Measurements from ENCODE around the gene LRRC56.
A peak's percentile ranks its signal among the peaks of the same experiment; 100 is the strongest.

The LRRC56 gene

DNA sequence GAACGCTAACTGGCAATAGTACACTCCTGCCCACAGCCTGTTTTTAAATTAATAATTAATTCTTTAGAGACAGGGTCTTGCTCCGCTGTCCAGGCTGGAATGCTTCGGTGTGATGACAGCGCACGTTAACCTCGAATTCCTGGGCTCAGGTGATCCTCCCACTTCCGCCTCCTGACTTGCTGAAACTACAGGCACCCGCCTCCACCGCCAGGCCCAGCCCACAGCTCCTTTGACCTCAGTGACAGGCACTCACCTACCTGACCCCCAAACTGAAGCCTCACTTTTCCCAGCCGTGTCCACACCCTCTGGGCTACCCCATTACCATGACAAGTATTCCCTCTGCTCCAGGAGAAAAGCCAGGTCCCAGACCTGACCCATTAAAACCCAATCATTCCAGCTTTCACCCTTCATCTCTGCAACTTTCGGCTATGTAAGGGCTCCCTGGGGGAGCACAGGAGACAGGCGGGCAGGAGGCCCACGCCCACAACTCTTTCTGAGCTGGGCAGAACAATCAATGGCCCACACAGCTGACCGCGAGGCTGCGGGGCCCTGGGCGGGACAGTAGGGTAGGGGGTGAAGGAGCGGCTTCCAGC is 22.5 kb downstream of the LRRC56 start:
- Histone ChIP-seq H3K9me3 (ENCODE audit: control insufficient read depth, low read length) (no peaks in the 10 kb centered on the region), H3K4me1 (ENCODE audit: control insufficient read depth, insufficient read depth, low read length) (no peaks in the 10 kb centered on the region), H3K27me3 (replicated peaks; ENCODE audit: control insufficient read depth, insufficient read depth, low read length) (peaks cover 21% of the 10 kb centered on the region), H3K36me3 (ENCODE audit: control insufficient read depth, insufficient read depth, low read length, severe bottlenecking) (no peaks in the 10 kb centered on the region), H3K4me3 (ENCODE audit: low read length) (peak overlapping the region; percentile 72), H3K9ac (ENCODE audit: low read length) (peak overlapping the region; percentile 14)
- DNase-seq (ENCODE audit: low read depth) = no peak

DNA sequence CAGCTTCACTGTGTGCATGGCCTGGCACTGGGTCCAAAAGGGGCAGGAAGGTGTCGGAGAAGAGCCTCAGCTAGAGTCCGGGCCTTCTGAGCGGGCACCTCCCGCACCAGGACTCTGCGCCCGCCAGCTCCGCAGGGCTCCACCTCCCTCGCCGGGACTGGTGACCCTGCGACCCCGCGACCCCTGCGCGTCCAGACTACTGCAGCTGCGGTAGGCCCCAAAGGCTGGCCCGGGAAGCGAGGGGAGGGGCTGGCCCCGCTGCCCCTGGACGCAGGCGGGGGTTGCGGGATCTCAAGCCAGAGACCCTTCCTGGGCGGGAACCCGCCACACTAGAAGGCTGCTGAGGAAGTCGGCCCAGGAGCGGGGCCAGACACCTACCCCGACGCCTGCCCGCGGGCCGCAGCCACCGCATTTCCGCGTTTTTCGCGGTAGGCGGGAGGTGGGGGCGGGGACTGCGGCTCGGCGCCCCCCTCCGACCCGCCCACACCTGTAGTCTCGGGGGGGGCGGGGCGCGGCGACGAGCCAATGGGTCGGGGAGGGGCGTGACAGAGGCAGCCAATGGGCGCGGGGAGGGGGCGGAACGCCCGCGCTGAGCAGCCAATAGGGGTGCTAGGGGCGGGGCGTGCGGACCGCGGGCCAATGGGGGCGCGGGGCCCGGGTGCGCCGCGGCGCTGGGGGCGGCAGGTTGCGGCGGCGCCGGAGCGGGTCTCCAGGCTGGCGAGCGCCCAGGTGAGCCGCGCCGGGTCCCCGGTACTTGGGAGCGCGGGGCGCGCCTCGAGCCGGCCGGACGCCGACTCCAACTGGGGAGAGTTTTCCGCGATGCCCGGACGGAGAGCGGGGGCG is 23.2 kb downstream of the LRRC56 start, which contains the start of the genes LMNTD2 and RASSF7:
TSS of gene LMNTD2 (minus strand) at position 434 of the 843 bp plus-strand sequence. CDS start at position 412, 22 bp downstream.
TSS of gene RASSF7 (plus strand) at position 666 of the 843 bp plus-strand sequence. CDS start 799 bp downstream, outside the sequence.
- peak within 1 kb of the TSS; percentile 78 for H3K4me3 ChIP-seq (ENCODE audit: low read length)
- DNase-seq (ENCODE audit: low read depth) = peak; percentile 95
- H3K9ac ChIP-seq (ENCODE audit: low read length) = peak within 1 kb of the TSS; percentile 51
- H3K9me3 ChIP-seq (ENCODE audit: control insufficient read depth, low read length) = no peaks in the 10 kb centered on the region
- H3K4me1 ChIP-seq (ENCODE audit: control insufficient read depth, insufficient read depth, low read length) = no peaks in the 10 kb centered on the region
- peaks cover 21% of the 10 kb centered on the region for H3K27me3 ChIP-seq (replicated peaks; ENCODE audit: control insufficient read depth, insufficient read depth, low read length)
- no peaks in the 10 kb centered on the region for H3K36me3 ChIP-seq (ENCODE audit: control insufficient read depth, insufficient read depth, low read length, severe bottlenecking)

DNA sequence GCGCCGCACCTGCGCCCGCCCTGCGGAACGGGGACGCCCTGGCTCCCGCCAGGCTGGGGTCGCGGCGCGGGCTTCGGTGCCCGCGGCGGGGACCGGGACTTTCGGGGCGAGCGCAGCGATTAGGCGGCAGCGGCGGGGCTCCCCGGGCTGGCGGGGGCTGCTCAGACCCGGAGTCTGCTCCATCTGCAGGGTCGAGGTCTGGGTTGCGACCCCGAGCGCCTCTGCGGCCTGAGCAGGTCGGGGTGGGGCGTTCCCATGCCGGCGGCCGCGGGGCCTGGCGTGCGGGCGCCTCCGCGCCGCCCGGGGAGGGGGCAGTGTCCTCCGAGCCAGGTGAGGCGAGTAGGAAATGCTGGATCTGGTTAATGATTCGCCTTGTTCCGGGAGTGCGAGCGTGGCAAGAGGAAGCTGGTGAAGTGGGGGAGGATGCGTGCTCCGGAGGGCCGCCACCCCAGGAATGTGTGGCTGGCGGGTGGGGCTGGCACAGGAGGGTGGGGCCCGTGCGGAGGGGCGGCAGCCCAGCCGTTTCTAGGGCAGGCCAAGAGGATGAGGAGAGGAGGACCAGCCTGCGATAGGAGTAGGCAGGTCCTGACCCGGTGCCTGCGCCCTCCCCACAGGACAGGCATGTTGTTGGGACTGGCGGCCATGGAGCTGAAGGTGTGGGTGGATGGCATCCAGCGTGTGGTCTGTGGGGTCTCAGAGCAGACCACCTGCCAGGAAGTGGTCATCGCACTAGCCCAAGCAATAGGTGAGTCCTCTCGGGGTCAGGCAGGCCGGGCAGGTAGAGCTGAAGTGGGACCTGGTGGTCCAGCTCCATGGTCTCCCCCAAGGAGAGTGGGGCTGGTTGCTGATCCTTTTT is 24.0 kb downstream of the LRRC56 start:
- Histone ChIP-seq H3K9ac (ENCODE audit: low read length) (peak overlapping the region; percentile 51), H3K27me3 (replicated peaks; ENCODE audit: control insufficient read depth, insufficient read depth, low read length) (peaks cover 21% of the 10 kb centered on the region), H3K9me3 (ENCODE audit: control insufficient read depth, low read length) (no peaks in the 10 kb centered on the region), H3K4me3 (ENCODE audit: low read length) (peak overlapping the region; percentile 78), H3K4me1 (ENCODE audit: control insufficient read depth, insufficient read depth, low read length) (no peaks in the 10 kb centered on the region), H3K36me3 (ENCODE audit: control insufficient read depth, insufficient read depth, low read length, severe bottlenecking) (no peaks in the 10 kb centered on the region)
- DNase-seq (ENCODE audit: low read depth) = peak; percentile 52

DNA sequence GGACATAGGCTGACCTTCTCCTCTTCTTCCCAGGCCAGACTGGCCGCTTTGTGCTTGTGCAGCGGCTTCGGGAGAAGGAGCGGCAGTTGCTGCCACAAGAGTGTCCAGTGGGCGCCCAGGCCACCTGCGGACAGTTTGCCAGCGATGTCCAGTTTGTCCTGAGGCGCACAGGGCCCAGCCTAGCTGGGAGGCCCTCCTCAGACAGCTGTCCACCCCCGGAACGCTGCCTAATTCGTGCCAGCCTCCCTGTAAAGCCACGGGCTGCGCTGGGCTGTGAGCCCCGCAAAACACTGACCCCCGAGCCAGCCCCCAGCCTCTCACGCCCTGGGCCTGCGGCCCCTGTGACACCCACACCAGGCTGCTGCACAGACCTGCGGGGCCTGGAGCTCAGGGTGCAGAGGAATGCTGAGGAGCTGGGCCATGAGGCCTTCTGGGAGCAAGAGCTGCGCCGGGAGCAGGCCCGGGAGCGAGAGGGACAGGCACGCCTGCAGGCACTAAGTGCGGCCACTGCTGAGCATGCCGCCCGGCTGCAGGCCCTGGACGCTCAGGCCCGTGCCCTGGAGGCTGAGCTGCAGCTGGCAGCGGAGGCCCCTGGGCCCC is 24.8 kb downstream of the LRRC56 start:
- DNase-seq (ENCODE audit: low read depth) = no peak
- Histone ChIP-seq H3K27me3 (replicated peaks; ENCODE audit: control insufficient read depth, insufficient read depth, low read length) (peaks cover 16% of the 10 kb centered on the region), H3K9me3 (ENCODE audit: control insufficient read depth, low read length) (no peaks in the 10 kb centered on the region), H3K36me3 (ENCODE audit: control insufficient read depth, insufficient read depth, low read length, severe bottlenecking) (no peaks in the 10 kb centered on the region), H3K4me1 (ENCODE audit: control insufficient read depth, insufficient read depth, low read length) (no peaks in the 10 kb centered on the region), H3K4me3 (ENCODE audit: low read length) (no peak overlapping the region), H3K9ac (ENCODE audit: low read length) (no peak overlapping the region)

DNA sequence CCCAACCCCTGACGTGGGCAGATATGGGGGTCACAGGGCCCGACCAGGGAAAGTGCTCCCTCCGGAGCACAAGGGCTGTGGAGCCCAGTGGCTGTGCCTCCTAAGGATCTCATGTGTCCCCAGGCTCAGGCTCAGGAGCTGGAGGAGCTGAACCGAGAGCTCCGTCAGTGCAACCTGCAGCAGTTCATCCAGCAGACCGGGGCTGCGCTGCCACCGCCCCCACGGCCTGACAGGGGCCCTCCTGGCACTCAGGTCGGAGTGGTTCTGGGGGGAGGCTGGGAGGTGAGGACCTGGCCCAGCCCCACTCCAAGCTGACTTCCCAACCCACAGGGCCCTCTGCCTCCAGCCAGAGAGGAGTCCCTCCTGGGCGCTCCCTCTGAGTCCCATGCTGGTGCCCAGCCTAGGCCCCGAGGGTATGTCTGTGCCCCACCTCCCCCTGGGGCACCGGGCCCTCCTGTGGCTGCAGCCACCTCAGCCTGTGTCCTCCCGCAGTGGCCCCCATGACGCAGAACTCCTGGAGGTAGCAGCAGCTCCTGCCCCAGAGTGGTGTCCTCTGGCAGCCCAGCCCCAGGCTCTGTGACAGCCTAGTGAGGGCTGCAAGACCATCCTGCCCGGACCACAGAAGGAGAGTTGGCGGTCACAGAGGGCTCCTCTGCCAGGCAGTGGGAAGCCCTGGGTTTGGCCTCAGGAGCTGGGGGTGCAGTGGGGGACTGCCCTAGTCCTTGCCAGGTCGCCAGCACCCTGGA is 25.9 kb downstream of the LRRC56 start:
- Histone ChIP-seq H3K27me3 (replicated peaks; ENCODE audit: control insufficient read depth, insufficient read depth, low read length) (peaks cover 8% of the 10 kb centered on the region), H3K36me3 (ENCODE audit: control insufficient read depth, insufficient read depth, low read length, severe bottlenecking) (no peaks in the 10 kb centered on the region), H3K4me3 (ENCODE audit: low read length) (no peak overlapping the region), H3K9me3 (ENCODE audit: control insufficient read depth, low read length) (no peaks in the 10 kb centered on the region), H3K9ac (ENCODE audit: low read length) (no peak overlapping the region), H3K4me1 (ENCODE audit: control insufficient read depth, insufficient read depth, low read length) (peaks cover 4% of the 10 kb centered on the region)
- no peak for DNase-seq (ENCODE audit: low read depth)

DNA sequence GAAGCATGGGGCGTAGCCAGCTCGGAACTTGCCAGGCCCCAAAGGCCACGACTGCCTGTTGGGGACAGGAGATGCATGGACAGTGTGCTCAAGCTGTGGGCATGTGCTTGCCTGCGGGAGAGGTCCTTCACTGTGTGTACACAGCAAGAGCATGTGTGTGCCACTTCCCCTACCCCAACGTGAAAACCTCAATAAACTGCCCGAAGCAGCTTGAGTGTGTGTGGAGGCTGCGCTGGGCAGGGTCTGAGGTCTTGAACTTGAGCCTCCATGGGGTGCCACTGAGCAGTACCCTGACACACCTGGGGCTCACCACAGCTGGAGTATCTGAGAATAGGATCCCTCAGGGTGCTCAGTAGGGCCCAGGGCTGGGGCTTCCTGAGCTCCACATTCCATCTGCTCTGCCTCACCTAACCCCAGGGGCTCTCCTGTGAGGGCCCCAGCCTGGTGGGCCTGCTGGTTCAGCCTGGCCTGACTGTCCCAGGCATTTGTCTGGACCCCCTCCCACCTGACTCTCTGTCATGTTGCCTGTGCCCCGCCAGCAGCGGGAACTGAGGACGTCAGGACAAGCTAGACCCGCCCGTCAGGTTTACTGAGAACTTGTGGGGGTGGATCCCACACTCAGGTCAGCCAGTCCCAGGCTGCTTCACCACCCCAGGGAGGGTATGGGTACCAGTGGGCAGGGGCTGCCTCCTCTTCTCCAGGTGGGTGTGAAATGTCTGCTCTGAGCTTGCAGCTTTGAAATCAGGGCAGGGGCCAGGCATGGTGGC is 26.7 kb downstream of the LRRC56 start:
- DNase-seq (ENCODE audit: low read depth) = no peak

DNA sequence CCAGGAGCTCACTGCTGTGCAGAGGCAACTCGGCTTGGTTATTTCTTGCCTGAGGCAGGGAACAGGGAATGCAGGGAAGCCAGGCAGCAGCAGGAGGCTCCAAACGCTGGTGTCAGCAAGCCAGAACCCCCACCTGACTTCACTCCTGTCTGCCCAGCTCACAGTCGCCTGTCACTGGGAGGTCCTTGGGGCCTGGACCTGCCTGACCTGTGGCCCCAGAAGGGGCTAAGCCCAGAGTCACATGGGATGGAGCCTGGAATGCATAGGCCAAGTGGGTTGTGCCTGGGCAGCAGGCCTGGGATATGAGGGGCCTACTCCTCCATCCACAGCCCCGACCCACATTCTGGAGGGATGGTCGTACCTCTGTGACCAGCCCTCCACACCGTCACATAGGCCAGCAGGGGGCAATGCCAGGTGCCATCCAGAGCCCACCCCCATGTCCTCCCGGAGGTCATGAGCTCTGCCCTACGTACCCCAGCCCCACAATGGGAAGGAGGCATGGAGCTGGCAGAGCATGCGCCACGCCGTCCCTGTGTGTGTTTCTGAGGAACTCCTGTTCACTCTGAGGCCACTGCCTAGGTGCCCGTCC is 28.7 kb downstream of the LRRC56 start:
- no peaks in the 10 kb centered on the region for H3K27me3 ChIP-seq (replicated peaks; ENCODE audit: control insufficient read depth, insufficient read depth, low read length)
- no peaks in the 10 kb centered on the region for H3K9me3 ChIP-seq (ENCODE audit: control insufficient read depth, low read length)
- peak; percentile 25 for DNase-seq (ENCODE audit: low read depth)
- peaks cover 7% of the 10 kb centered on the region for H3K4me1 ChIP-seq (ENCODE audit: control insufficient read depth, insufficient read depth, low read length)
- H3K4me3 ChIP-seq (ENCODE audit: low read length) = no peak overlapping the region
- no peak overlapping the region for H3K9ac ChIP-seq (ENCODE audit: low read length)
- H3K36me3 ChIP-seq (ENCODE audit: control insufficient read depth, insufficient read depth, low read length, severe bottlenecking) = no peaks in the 10 kb centered on the region

More for the DNA sequence above, 26.7 kb downstream of the LRRC56 start:
- Histone ChIP-seq H3K9ac (ENCODE audit: low read length) (no peak overlapping the region), H3K4me3 (ENCODE audit: low read length) (no peak overlapping the region), H3K4me1 (ENCODE audit: control insufficient read depth, insufficient read depth, low read length) (peaks cover 4% of the 10 kb centered on the region), H3K27me3 (replicated peaks; ENCODE audit: control insufficient read depth, insufficient read depth, low read length) (peaks cover 6% of the 10 kb centered on the region), H3K36me3 (ENCODE audit: control insufficient read depth, insufficient read depth, low read length, severe bottlenecking) (no peaks in the 10 kb centered on the region), H3K9me3 (ENCODE audit: control insufficient read depth, low read length) (no peaks in the 10 kb centered on the region)

DNA sequence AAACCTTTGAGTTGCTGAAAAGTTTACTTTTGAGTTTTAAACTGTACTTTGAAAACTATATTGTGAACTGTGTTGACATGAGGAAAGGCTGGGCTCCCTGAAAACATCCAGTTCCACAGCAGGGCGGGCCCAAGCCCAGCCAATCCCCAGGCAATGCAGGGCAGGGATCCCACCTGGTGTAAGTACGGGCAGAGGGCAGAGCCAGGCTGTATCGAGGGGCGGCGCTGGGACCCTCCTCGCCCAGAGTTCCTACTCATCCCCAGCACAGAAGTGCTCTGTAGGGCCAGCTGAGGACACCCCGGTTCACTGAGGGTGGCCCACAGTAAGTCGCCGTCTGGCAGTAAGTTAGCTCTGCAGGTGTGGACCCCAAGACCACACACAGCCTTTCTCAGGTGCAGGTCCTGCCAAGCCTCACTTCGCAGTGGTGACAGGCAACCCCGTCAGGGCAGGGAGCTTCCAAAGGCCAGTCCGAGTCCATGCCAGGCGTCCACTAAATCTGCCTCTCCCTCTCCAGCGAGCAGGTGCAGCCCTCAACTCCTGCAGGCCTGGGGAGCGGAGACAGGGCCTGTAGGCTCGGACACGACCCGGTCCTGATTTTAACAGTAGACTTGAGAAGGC is 29.8 kb downstream of the LRRC56 start:
- H3K9ac ChIP-seq (ENCODE audit: low read length) = peak overlapping the region; percentile 80
- no peaks in the 10 kb centered on the region for H3K27me3 ChIP-seq (replicated peaks; ENCODE audit: control insufficient read depth, insufficient read depth, low read length)
- no peaks in the 10 kb centered on the region for H3K36me3 ChIP-seq (ENCODE audit: control insufficient read depth, insufficient read depth, low read length, severe bottlenecking)
- H3K9me3 ChIP-seq (ENCODE audit: control insufficient read depth, low read length) = no peaks in the 10 kb centered on the region
- no peak for DNase-seq (ENCODE audit: low read depth)
- peak overlapping the region; percentile 80 for H3K4me3 ChIP-seq (ENCODE audit: low read length)
- peaks cover 7% of the 10 kb centered on the region for H3K4me1 ChIP-seq (ENCODE audit: control insufficient read depth, insufficient read depth, low read length)

DNA sequence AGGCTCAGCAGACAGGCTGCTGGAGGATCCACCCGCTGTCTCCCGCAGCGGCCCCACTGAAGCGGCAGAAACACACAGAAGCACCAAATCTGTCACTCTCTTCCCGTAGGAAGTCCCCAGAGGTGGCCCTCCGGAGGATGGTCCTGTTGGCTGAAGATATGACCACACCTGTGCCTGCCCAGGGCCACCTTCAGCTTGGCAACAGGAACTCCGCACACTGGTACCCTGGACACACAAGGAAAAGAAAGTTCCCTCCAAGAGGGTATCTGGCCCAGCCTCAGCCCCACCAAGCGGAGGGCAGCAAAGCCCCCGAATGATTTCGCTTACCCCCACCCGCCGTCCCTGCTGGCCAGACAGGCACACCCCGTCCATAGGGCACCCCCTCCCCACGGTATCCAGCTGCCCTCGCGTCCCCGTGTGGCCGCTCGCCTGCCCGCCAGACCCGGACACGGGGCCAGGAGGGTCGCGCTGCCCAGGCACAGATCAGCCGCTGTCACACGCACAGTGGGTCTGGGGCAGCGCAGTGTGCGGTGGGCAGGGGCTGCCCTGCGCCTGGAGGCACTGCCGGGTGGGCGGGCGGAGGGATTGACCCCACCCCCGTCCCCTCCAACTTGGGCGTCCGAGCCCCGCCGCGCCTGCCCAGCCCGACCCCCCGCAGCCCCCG is 30.4 kb downstream of the LRRC56 start:
- DNase-seq (ENCODE audit: low read depth) = peak; percentile 13
- no peaks in the 10 kb centered on the region for H3K9me3 ChIP-seq (ENCODE audit: control insufficient read depth, low read length)
- no peaks in the 10 kb centered on the region for H3K36me3 ChIP-seq (ENCODE audit: control insufficient read depth, insufficient read depth, low read length, severe bottlenecking)
- H3K27me3 ChIP-seq (replicated peaks; ENCODE audit: control insufficient read depth, insufficient read depth, low read length) = no peaks in the 10 kb centered on the region
- peaks cover 7% of the 10 kb centered on the region for H3K4me1 ChIP-seq (ENCODE audit: control insufficient read depth, insufficient read depth, low read length)
- H3K4me3 ChIP-seq (ENCODE audit: low read length) = peak overlapping the region; percentile 80
- H3K9ac ChIP-seq (ENCODE audit: low read length) = peak overlapping the region; percentile 80

All from adipocyte (in vitro differentiated cells).